ENCODE measurements around the gene CLMP.

The CLMP gene

DNA sequence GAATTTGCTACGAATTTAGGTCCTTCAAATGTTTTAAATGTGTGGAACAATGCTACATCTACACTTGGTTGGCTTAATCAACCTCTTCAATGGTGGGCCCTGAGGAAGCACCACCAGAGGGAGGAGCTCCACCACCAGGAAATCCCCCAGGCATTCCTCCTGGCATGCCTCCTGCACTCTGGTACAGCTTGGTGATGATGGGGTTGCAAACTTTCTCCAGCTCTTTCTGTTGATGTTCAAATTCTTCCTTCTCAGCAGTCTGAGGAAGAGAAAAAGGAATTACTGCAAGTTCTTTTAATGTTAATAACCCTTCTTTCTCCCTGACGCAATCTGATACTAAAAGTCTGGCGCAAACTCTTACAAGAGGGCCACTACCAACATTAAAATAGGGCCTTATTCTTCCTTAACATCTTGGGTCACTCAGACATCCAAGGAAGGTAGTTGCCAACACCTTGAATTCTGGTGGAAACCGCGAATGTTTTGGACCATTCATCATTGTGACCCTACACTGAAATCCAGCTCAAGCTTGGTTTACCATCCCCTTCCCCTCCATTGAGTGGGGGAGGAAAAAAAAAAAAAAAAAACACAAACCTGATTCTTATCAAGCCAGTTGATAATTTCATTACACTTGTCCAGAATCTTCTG, 137.3 kb downstream of the CLMP start:
- H3K36me3 ChIP-seq (ENCODE audit: control insufficient read depth, insufficient read depth, low read length) = peaks cover 39% of the 10 kb centered on the region; the same call in 1 of the 2 replicates
- no peak for DNase-seq (ENCODE audit: low read depth, low spot score)
- no CpG with 5 or more reads among the region's 5 CpGs for WGBS (ENCODE audit: insufficient coverage, insufficient read length)
- no peak overlapping the region for H3K4me3 ChIP-seq (ENCODE audit: low read length)
- no peak overlapping the region for H3K27ac ChIP-seq (ENCODE audit: low read length)
- H3K4me1 ChIP-seq (ENCODE audit: control insufficient read depth, insufficient read depth, low read length) = no peaks in the 10 kb centered on the region
- H3K27me3 ChIP-seq (ENCODE audit: control insufficient read depth, insufficient read depth, low read length) = no peaks in the 10 kb centered on the region
- H3K9me3 ChIP-seq (ENCODE audit: control insufficient read depth, insufficient read depth, low read length) = no peaks in the 10 kb centered on the region

DNA sequence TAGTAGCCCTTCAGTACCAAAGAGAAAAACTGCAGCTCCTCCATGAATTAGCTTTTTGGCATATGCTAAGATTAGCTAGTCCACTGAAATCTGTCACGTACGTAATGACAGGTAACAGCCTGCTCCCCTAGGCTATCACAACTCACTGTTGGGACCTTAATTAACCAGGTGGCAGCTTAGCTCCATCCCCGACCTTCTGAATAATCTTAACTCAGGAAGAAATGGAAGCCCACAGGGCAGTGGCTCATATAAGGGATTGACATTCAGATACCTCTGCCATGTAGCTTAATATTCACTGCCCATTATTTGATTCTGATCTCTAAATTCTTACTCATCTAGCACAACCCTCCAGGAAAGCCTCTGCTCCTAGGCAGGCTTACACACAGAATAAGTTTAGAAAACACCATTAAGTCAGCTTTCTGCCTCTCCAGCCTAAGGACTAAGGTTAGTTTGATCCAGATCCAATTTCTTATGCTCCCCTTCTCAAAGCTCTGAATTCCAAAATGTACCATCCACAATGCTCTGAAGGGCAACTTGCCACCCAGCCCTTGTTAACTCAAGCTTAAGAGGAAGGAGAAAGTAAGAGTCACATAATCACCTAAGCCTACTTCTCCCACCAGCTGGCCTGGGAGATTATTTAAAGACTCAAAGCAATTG, 138.1 kb downstream of the CLMP start:
- peaks cover 39% of the 10 kb centered on the region; the same call in 1 of the 2 replicates for H3K36me3 ChIP-seq (ENCODE audit: control insufficient read depth, insufficient read depth, low read length)
- no CpG with 5 or more reads among the region's 3 CpGs for WGBS (ENCODE audit: insufficient coverage, insufficient read length)
- no peaks in the 10 kb centered on the region for H3K9me3 ChIP-seq (ENCODE audit: control insufficient read depth, insufficient read depth, low read length)
- no peak for DNase-seq (ENCODE audit: low read depth, low spot score)
- H3K27me3 ChIP-seq (ENCODE audit: control insufficient read depth, insufficient read depth, low read length) = no peaks in the 10 kb centered on the region
- no peak overlapping the region for H3K27ac ChIP-seq (ENCODE audit: low read length)
- no peaks in the 10 kb centered on the region for H3K4me1 ChIP-seq (ENCODE audit: control insufficient read depth, insufficient read depth, low read length)
- no peak overlapping the region for H3K4me3 ChIP-seq (ENCODE audit: low read length)

DNA sequence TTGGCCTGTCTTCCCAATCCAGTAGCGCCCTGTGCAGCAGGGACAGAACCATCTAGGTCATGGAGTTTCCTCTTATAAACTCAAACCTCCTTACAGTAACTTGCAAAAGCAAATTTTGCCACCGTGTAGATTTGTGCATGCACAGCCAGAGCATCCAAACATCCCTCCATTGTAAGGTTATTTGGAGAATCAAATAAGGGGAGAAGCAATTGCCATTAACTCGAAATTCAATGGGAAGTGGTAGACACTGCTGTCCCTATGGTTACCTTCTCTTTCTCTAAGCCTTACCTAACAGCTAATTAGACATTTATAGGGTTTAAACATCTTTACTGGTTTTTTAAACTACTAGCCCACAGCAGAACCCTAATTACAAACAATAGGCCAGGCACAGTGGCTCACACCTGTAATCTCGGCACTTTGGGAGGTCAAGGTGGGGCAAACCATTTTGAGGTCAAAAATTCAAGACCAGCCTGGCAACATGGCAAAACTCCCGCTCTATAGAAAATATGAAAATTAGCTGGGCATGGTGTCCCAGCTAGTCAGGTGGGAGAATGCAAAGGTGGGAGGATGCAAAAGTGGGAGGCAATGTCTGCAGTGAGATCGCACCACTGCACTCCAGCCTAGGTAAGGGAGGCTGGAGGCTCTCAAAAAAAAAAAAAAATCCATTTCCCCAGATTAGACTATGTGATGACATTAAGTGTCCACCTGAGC, 139.7 kb downstream of the CLMP start:
- Histone ChIP-seq H3K4me3 (ENCODE audit: low read length) (no peak overlapping the region), H3K27me3 (ENCODE audit: control insufficient read depth, insufficient read depth, low read length) (no peaks in the 10 kb centered on the region), H3K4me1 (ENCODE audit: control insufficient read depth, insufficient read depth, low read length) (no peaks in the 10 kb centered on the region), H3K36me3 (ENCODE audit: control insufficient read depth, insufficient read depth, low read length) (peaks cover 39% of the 10 kb centered on the region; the same call in 1 of the 2 replicates), H3K27ac (ENCODE audit: low read length) (no peak overlapping the region), H3K9me3 (ENCODE audit: control insufficient read depth, insufficient read depth, low read length) (no peaks in the 10 kb centered on the region)
- DNase-seq (ENCODE audit: low read depth, low spot score) = no peak
- WGBS (ENCODE audit: insufficient coverage, insufficient read length) = no CpG with 5 or more reads among the region's 6 CpGs

DNA sequence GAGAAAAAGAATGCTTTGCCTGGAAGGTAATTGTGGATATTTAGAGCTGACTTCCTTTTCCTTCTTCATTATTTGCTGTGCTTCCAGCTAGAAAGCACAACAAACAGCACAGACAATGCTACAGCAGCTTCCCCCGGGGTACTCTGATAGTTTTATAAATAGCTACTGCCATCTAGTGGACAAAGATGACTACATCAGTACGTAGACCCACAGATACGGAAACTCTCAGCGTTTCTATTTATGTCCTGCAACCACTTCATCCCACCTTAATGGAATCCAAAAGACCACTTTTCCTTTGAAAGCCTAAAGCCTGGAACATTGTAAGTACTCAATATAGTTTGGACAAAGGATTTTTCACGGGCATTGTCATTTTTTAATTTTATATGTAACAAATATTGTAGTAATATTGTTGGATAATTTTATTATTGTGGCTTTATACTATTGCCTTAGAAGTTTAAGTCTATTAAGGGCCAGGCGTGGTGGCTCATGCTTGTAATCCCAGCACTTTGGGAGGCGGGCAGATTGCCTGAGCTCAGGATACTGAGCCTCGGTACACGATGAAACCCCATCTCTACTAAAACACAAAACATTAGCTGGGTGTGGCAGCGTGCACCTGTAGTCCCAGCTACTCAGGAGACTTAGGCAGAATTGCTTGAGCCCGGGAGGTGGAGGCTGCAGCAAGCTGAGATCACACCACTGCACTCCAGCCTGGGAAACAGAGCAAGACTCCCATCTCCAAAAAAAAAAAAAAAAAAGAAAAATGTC, 140.6 kb downstream of the CLMP start:
- H3K36me3 ChIP-seq (ENCODE audit: control insufficient read depth, insufficient read depth, low read length) = peaks cover 34% of the 10 kb centered on the region; the same call in 1 of the 2 replicates
- WGBS (ENCODE audit: insufficient coverage, insufficient read length) = no CpG with 5 or more reads among the region's 11 CpGs
- no peaks in the 10 kb centered on the region for H3K27me3 ChIP-seq (ENCODE audit: control insufficient read depth, insufficient read depth, low read length)
- H3K9me3 ChIP-seq (ENCODE audit: control insufficient read depth, insufficient read depth, low read length) = no peaks in the 10 kb centered on the region
- H3K27ac ChIP-seq (ENCODE audit: low read length) = no peak overlapping the region
- H3K4me3 ChIP-seq (ENCODE audit: low read length) = no peak overlapping the region
- H3K4me1 ChIP-seq (ENCODE audit: control insufficient read depth, insufficient read depth, low read length) = no peaks in the 10 kb centered on the region
- peak; percentile 60 for DNase-seq (ENCODE audit: low read depth, low spot score)

DNA sequence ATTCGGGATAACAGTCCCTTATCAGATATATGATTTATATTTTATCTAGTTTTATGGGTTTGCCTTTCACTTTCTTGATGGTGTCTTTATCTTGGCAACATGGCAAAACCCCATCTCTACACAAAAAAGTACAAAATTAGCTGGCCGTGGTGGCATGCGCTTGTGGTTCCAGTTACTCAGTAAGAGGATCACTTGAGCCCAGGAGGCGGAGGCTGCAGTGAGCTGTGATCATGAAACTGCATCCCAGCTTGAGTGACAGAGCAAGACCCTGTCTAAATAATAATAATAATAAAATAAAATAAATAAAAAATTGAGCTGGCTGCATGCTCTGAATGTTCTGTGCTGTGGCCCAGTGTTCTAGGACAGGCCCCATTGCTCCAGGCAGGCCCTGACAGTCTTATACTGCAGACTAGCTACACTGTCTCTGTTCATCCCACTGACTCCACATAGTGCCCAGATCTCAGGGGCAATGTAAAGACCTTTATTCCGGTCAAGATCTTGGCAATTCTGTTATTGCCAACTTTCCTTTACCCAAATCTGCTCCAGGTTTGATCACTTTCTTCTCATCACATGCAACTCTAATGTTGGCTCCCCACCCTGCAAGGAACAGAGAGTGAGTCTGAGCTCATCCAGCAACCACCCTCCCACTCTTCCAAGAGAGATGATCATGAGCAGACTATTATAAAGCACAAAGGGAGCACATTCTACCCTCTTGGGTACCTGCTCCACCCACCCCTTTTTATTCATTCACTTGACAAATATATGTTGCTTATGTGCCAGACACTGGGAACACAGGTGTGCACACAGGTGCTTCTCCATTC, 141.9 kb downstream of the CLMP start:
- Histone ChIP-seq H3K27ac (ENCODE audit: low read length) (no peak overlapping the region), H3K4me3 (ENCODE audit: low read length) (no peak overlapping the region), H3K4me1 (ENCODE audit: control insufficient read depth, insufficient read depth, low read length) (no peaks in the 10 kb centered on the region), H3K9me3 (ENCODE audit: control insufficient read depth, insufficient read depth, low read length) (no peaks in the 10 kb centered on the region), H3K36me3 (ENCODE audit: control insufficient read depth, insufficient read depth, low read length) (peaks cover 20% of the 10 kb centered on the region; the same call in 1 of the 2 replicates), H3K27me3 (ENCODE audit: control insufficient read depth, insufficient read depth, low read length) (no peaks in the 10 kb centered on the region)
- WGBS (ENCODE audit: insufficient coverage, insufficient read length) = no CpG with 5 or more reads among the region's 5 CpGs
- DNase-seq (ENCODE audit: low read depth, low spot score) = no peak

DNA sequence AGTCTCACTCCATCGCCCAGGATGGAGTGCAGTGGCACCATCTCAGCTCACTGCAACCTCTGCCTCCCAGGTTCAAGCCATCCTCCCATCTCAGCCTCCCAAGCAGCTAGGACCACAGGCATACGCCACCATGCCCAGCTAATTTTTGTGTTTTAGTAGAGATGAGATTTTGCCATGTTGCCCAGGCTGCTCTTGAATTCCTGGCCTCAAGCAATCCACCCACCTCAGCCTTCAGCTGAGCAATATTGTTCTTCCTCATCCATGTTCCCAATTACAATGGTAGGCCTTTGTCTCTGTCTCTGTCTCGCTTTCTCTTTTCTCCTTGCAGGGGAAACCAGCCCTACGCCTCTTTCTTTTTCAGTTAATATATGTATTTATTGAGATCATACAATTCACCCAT, 143.4 kb downstream of the CLMP start:
- no peak for DNase-seq (ENCODE audit: low read depth, low spot score)
- Histone ChIP-seq H3K4me1 (ENCODE audit: control insufficient read depth, insufficient read depth, low read length) (no peaks in the 10 kb centered on the region), H3K27me3 (ENCODE audit: control insufficient read depth, insufficient read depth, low read length) (no peaks in the 10 kb centered on the region), H3K4me3 (ENCODE audit: low read length) (no peak overlapping the region), H3K36me3 (ENCODE audit: control insufficient read depth, insufficient read depth, low read length) (peaks cover 9% of the 10 kb centered on the region; the same call in 1 of the 2 replicates), H3K9me3 (ENCODE audit: control insufficient read depth, insufficient read depth, low read length) (no peaks in the 10 kb centered on the region), H3K27ac (ENCODE audit: low read length) (no peak overlapping the region)
- WGBS (ENCODE audit: insufficient coverage, insufficient read length) = no CpG with 5 or more reads among the region's 4 CpGs

DNA sequence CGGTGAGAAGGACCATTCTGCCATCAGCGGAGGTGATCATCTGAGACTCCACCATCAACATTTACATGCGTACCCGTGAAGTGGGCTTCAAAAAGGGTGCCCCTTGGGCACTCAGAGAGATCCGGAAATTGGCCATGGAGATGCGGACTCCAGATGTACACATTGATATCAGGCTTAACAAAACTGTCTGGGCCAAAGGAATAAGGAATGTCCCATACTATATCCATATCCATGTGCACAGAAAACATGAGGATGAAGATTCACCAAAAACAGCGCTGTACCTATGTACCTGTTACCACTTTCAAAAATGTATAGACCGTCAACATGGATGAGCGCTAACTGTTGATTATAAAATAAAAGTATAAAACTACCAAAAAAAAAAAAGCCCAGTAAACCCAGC, 143.9 kb downstream of the CLMP start:
- Histone ChIP-seq H3K4me3 (ENCODE audit: low read length) (no peak overlapping the region), H3K4me1 (ENCODE audit: control insufficient read depth, insufficient read depth, low read length) (no peaks in the 10 kb centered on the region), H3K27ac (ENCODE audit: low read length) (no peak overlapping the region), H3K36me3 (ENCODE audit: control insufficient read depth, insufficient read depth, low read length) (peaks cover 4% of the 10 kb centered on the region; the same call in 1 of the 2 replicates), H3K27me3 (ENCODE audit: control insufficient read depth, insufficient read depth, low read length) (no peaks in the 10 kb centered on the region), H3K9me3 (ENCODE audit: control insufficient read depth, insufficient read depth, low read length) (no peaks in the 10 kb centered on the region)
- DNase-seq (ENCODE audit: low read depth, low spot score) = no peak
- no CpG with 5 or more reads among the region's 9 CpGs for WGBS (ENCODE audit: insufficient coverage, insufficient read length)

DNA sequence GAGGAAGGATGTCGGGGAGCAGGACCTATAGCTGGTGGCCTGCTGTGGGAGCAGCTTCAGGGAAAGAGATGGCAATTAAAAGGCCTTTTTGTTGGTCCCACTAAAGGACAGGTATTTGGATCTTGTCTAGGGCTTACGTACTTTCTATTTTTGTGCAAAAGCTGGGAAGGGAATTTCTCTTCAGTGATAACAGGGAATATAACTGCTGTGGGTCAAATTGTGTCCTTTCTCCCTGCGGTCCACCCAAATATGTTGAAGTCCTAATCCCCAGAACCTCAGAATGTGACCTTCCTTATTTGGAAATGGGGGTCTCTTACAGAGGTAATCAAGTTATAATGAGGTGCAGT, 147.1 kb downstream of the CLMP start:
- H3K4me3 ChIP-seq (ENCODE audit: low read length) = no peak overlapping the region
- WGBS (ENCODE audit: insufficient coverage, insufficient read length) = no CpG with 5 or more reads among the region's 3 CpGs
- H3K27ac ChIP-seq (ENCODE audit: low read length) = no peak overlapping the region
- no peaks in the 10 kb centered on the region for H3K27me3 ChIP-seq (ENCODE audit: control insufficient read depth, insufficient read depth, low read length)
- no peaks in the 10 kb centered on the region for H3K36me3 ChIP-seq (ENCODE audit: control insufficient read depth, insufficient read depth, low read length)
- no peaks in the 10 kb centered on the region for H3K9me3 ChIP-seq (ENCODE audit: control insufficient read depth, insufficient read depth, low read length)
- no peak for DNase-seq (ENCODE audit: low read depth, low spot score)
- no peaks in the 10 kb centered on the region for H3K4me1 ChIP-seq (ENCODE audit: control insufficient read depth, insufficient read depth, low read length)

DNA sequence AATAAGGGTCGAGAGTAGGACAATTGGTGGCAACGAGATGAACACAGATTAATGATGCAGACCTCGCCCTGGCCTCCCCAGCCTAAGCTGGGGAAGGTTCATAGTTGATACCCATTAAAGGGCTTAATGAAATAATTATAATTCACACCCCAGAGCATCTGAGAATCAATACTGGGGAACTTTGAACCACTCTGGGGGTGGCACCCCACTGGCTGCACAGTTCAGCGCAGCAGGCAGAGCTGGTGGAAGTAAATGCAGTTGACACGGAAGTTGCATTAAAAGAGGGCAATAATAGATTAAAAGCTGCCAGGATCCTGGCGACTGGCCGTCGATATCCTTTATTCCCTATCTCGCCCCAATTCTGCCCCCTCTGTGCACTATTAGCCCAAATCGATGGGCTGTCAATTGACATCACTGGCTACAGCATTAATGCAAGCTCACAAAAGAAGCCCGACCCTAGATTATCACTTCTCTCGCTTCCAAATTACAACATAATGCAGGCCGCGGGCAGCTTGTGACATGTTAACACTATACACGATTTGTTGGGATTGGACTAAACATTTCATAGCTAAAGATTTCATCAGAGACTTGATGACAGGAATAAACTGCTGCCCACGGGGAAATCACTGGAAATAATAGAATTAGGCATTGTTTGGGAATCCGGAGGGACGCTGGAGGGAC, 147.6 kb downstream of the CLMP start:
- no peak overlapping the region for H3K27ac ChIP-seq (ENCODE audit: low read length)
- no peaks in the 10 kb centered on the region for H3K4me1 ChIP-seq (ENCODE audit: control insufficient read depth, insufficient read depth, low read length)
- H3K27me3 ChIP-seq (ENCODE audit: control insufficient read depth, insufficient read depth, low read length) = no peaks in the 10 kb centered on the region
- H3K4me3 ChIP-seq (ENCODE audit: low read length) = no peak overlapping the region
- DNase-seq (ENCODE audit: low read depth, low spot score) = no peak
- H3K36me3 ChIP-seq (ENCODE audit: control insufficient read depth, insufficient read depth, low read length) = no peaks in the 10 kb centered on the region
- H3K9me3 ChIP-seq (ENCODE audit: control insufficient read depth, insufficient read depth, low read length) = no peaks in the 10 kb centered on the region
- WGBS (ENCODE audit: insufficient coverage, insufficient read length) = no CpG with 5 or more reads among the region's 18 CpGs
